DMS114 treated with DMSO at 0.1 percent for 48 hours (cell line): ENCODE data around the gene MRGPRX1.
"Not testable (repeated sequence)": the region's sequence is repeated elsewhere in the genome, so short reads cannot be mapped to it uniquely, and the experiment has no call there.

Experiments
- DNase-seq: peaks from one replicate; lab custom pipeline; 2025; ENCODE audit not compliant: unreplicated experiment; lab: John Stamatoyannopoulos, UW

Gene MRGPRX1

GRCh38 chr11:18939314-18939713, at the start of gene MRGPRX1:
Gene MRGPRX1, minus strand, starts transcription at chr11:18939414. Its CDS starts 4,630 bp downstream, at chr11:18934784.
- no peak for DNase-seq

- DNase-seq: no peak
Measured at GRCh38 chr11:18987454-18988231, 48.4 kb upstream of the MRGPRX1 start.

- DNase-seq: no peak
Measured at GRCh38 chr11:18986744-18987143, 47.5 kb upstream of the MRGPRX1 start.

GRCh38 chr11:18981897-18982296, 42.7 kb upstream of the MRGPRX1 start:
- no peak for DNase-seq

GRCh38 chr11:18974192-18974591, 35.0 kb upstream of the MRGPRX1 start:
- no peak for DNase-seq

GRCh38 chr11:18972336-18972735, 33.1 kb upstream of the MRGPRX1 start:
- DNase-seq: no peak

- DNase-seq: no peak
Measured at GRCh38 chr11:18969720-18970119, 30.5 kb upstream of the MRGPRX1 start.

- DNase-seq: no peak
Measured at GRCh38 chr11:18958221-18958910, 19.2 kb upstream of the MRGPRX1 start.

- no peak for DNase-seq
Measured at GRCh38 chr11:18956630-18957029, 17.4 kb upstream of the MRGPRX1 start.

GRCh38 chr11:18936002-18936673, 3.1 kb downstream of the MRGPRX1 start:
- no peak for DNase-seq

- no peak for DNase-seq
Measured at GRCh38 chr11:18934195-18934814, 4.9 kb downstream of the MRGPRX1 start.

GRCh38 chr11:18927550-18928322, 11.5 kb downstream of the MRGPRX1 start:
- no peak for DNase-seq

- DNase-seq: not testable (repeated sequence)
Measured at GRCh38 chr11:18925426-18925825, 13.8 kb downstream of the MRGPRX1 start.

GRCh38 chr11:18912883-18913282, 26.3 kb downstream of the MRGPRX1 start:
- no peak for DNase-seq

GRCh38 chr11:18907391-18907790, 31.8 kb downstream of the MRGPRX1 start:
- DNase-seq: no peak

GRCh38 chr11:18900637-18901036, 38.6 kb downstream of the MRGPRX1 start:
- not testable (repeated sequence) for DNase-seq

- DNase-seq: not testable (repeated sequence)
Measured at GRCh38 chr11:18900151-18900611, 39.0 kb downstream of the MRGPRX1 start.

GRCh38 chr11:18891712-18892111, 47.5 kb downstream of the MRGPRX1 start:
- not testable (repeated sequence) for DNase-seq

- no peak for DNase-seq
Measured at GRCh38 chr11:18890615-18891014, 48.6 kb downstream of the MRGPRX1 start.
